Measurements from ENCODE around the gene DCAF16. TPM values are rescaled to one million over a fixed set of nuclear protein-coding genes. Genes with fewer than 3 reads are reported as not detected.
"Not testable (repeated sequence)": the region's sequence is repeated elsewhere in the genome, so short reads cannot be mapped to it uniquely, and the experiment has no call there.

The DCAF16 gene
- 38.7 TPM for total RNA-seq

DNA sequence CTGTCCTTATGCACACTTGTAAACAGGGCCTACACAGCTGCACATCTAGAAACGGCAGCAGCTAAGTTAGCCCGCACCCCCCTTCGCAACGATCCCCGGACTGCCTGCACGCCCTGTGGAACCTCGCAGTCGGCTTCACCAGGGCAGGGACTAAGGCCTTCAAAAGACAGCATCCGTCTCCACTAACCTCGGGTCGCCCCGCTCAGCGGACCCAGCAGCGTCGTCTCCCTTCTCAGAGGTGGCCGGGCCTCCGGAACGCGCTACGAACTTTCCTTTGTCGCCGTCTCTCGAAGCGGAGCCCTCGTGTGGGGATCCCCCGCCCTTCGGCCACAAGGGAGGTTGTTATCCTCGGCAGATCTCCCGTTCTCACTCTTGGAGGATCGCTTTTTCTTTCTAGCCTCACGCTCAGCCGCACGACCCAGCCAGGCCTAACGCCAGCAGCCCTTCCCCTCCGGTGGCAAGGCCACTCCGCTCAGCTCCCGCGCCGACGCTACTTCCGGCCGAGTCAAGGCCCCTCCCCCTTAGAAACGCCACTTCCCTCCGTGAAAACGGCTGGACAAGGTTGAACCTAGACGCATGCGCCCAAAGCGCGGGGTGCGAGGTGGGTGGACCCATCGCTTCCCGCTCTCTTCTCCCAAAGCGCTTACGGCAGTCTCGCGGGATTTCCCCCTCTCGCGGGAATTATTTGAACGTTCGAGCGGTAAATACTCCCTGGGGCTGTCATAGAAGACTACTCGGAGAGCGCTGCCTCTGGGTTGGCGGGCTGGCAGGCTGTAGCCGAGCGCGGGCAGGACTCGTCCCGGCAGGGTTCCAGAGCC is at the start of gene DCAF16, which contains the start of gene NCAPG:
Gene DCAF16 (minus strand): TSS at position 498 of the 818 bp plus-strand sequence. CDS start 6,616 bp downstream, outside the sequence.
Gene NCAPG (plus strand): TSS at position 720 of the 818 bp plus-strand sequence. CDS start 99 bp downstream, outside the sequence.
- DNase-seq, result peak; percentile 99

- no peak for DNase-seq
Measured at GRCh38 chr4:17859793-17860406, 49.3 kb upstream of the DCAF16 start.

DNA sequence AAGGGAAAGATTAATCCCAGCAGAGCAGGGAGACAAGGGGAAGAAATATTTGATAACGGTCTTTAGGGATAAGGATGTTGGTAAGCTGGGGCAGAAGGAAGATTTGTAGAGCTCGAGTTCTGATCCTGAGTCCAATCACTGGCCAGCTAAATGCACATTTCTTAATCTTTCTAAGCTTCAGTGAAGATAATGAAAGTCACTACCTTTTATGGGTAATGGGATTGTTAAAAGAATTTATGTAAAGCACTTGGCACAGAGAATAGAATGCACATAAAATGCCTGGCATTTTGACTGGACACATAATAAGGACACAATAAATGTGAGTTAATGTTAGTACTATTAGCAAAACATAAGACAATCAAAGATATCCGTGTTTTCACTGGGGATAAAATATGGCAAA is 43.5 kb upstream of the DCAF16 start:
- DNase-seq, result no peak

DNA sequence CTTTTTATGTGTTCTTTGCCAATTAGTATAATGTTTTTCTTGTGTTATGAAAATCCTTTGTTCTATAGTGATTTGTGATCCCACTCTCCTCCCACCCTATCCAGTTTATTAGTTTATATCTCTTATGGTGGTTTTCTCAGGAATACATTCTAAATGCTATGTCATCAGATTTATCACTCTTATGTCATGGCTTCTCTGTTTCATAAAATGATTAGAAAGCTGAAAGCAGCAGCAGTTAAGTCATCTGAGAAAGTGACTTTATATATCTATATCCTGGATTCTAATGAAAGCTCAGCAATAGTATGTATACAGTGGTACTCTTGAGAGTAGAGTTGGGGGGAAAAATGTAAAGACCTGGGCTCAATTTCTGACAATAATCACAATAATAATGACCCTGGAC is 41.4 kb upstream of the DCAF16 start:
- DNase-seq, result no peak

GRCh38 chr4:17850295-17850694 is 39.7 kb upstream of the DCAF16 start:
- not testable (repeated sequence) for DNase-seq

DNA sequence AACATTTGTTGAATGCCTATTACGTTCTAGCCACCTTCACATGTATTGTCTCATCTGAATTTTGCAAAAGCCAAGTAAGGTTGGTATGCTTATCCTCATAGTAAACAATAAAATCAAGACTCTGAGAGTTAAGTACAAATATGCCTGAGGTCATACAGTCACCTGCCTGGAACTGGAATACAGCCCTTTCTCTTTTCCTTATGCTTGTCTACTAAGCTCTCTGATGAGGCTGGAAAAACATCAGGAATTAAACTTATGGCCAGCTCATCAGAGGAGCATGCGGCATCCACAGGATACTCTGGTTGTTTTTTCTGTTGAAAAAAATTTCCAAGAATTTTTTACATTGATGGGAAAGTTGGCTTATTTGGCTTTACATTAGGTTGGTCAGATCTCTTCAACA is 35.7 kb upstream of the DCAF16 start:
- no peak for DNase-seq

DNA sequence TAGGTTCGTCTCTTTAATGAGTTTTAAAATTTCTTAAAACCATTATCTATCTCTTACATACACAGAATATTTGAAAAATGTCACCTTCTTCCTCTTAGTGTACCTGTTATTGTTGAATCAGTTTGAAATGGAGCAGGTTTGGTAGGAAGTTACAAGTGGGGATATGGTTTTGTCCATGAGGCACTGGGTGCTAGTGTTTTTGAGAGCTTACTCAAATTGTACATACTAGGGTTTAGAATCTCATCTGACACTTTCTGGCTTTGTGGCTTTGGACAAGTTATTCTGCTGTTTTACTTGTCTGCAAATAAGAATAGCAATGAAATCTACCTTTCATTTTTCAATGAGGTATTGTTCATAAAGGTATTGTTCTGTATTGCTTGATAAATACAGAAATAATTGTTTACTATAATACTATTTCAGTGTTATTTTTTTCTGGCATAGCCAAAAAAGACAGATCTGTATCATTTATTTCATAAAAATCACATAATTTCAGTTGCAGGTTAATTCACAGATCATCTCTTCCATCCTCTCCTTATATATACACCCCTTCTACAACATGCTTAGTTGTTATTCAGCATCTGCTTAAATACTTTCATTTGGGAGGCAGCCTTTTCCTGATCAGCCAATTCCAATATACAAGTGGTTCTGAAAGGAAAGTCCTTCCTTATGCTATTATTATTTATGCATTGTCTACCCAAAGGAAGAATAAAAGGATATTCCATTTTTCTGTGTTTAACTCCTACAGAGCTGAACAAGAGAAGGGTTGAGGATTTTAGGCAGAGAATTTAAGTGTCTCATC is 13.5 kb upstream of the DCAF16 start:
- DNase-seq, result no peak

GRCh38 chr4:17817027-17817426 is 6.5 kb upstream of the DCAF16 start:
- DNase-seq, result no peak

DNA sequence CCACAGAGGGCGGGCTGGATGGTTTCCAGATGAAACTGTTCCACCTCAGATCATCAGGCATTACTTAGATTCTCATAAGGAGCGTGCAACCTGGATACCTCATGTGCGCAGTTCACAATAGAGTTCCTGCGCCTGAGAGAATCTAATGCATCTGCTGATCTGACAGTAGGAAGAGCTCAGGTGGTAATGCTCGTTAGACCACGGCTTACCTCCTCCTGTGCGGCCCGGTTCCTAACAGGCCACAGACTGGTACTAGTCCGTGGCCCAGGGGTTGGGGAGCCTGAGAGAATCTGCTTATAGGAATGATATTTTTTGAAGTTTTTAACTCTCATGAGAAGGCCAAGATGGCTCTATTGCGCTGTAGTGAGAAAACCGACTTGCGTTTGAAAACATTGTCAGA is 5.6 kb upstream of the DCAF16 start:
- no peak for DNase-seq

DNA sequence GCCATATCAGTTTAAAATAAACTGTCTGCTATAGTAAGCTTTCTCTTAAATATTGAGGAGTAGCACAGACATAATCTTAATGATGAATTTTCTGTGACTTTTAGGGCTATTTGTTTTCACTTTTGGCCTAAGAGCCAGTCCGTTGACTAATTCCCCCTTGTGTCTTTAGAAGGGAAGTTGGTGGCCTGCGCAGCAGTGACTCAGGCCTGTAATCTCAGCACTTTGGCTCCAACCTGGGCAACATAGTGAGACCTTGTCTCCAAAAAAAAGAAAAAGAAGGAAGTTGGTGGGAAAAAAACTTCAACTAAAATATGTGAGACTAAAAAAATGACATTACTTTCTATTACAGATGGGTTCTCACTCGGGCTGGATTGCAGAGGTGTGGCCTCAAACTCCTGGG is 3.6 kb upstream of the DCAF16 start:
- DNase-seq, result no peak

DNA sequence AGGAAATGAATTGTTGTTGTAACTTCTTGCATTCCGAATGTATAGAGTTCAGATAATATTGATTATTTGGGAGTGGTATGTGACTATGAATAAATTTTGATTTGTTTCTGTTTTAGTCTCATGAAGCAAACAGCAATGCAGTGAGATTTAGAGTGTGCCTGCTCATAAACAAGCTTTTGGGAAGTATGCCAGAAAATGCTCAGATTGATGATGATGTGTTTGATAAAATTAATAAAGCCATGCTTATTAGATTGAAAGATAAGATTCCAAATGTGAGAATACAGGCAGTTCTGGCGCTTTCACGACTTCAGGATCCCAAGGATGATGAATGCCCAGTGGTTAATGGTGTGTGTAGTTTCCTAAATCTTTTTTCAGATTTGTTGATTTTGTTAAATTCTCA is 2.2 kb upstream of the DCAF16 start:
- no peak for DNase-seq

- DNase-seq, result no peak
Measured at GRCh38 chr4:17812125-17812524, 1.6 kb upstream of the DCAF16 start.

- no peak for DNase-seq
Measured at GRCh38 chr4:17811078-17811603, 584 bp upstream of the DCAF16 start.

GRCh38 chr4:17809667-17810066 is 890 bp downstream of the DCAF16 start:
- DNase-seq, result no peak

DNA sequence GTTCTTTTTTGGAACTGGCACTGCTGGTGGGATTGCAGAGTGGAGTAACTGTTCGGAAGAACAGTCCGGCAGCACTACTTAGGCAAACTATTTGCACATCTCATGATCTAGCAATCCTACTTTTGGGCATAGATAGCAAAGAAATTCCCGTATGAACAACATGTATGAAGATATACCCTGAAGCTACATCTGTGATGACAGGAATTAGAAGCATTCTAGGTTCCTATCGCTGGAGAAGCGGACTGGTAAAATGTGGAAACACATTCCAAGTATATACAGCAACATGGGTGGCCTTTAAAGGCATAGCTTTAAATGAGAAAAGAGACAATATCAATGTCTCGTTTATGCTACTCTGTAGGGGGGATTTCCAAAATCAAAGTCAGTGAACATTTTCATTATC is 3.1 kb downstream of the DCAF16 start:
- DNase-seq, result no peak

DNA sequence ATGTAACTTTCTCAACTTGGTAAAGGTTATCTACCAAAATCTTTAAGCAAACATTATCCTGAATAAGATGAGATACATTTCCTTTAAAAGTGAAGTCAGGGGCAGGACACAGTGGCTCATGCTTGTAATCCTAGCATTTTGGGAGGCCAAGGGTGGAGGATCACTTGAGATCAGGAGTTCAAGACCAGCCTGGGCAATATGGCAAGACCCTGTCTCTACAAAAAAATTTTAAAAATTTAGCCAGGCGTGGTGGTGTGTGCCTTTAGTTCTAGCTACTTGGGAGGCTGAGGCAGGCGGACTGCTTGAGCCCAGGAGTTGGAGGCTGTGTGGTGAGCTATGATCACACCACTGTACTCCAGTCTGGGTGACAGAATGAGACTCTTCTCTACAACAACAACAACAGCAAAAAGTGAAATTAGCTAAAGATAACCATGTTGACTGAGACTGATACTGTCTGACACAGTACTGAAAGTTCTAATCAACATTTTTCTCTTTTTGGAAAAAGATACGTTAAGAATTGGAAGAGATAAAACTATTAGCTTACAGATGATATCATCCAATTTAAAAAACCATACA is 4.9 kb downstream of the DCAF16 start:
- no peak for DNase-seq

DNA sequence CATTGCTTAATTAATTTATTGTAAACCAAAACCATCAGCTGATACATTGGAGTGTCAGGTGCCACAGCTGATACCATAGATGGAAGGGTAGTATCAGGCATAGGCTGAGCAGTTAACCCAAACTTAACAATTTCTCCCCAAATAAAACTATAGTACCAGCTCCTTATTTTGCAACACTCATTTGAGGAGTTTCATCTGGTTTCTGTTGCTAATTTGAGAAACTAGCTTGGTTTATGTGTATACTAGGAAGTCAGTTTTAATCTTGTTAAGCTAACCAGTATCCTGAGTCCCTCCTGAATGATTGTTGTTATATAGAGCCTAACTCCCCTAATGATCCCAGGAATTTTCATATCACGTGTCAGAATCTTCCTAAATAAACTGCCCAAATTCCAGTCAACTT is 12.7 kb downstream of the DCAF16 start:
- no peak for DNase-seq

DNA sequence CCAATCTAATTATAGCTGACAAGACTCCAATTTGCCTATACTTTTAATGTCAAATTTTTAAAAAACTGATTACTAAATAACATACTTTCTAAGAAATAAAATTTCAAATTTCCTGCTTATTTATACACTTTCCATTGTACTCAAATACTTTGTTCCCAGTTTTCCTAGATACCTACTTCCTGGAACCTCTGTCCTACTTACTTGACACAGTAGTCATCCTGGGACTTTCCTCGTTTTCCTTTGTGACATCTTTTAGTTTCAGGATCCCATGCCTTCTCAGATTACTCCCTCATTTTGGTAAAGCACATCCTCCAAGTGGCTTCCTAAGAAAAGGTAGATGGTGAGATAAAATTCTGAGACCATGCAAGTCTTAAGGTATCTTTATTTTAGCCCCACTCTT is 15.8 kb downstream of the DCAF16 start:
- DNase-seq, result no peak

DNA sequence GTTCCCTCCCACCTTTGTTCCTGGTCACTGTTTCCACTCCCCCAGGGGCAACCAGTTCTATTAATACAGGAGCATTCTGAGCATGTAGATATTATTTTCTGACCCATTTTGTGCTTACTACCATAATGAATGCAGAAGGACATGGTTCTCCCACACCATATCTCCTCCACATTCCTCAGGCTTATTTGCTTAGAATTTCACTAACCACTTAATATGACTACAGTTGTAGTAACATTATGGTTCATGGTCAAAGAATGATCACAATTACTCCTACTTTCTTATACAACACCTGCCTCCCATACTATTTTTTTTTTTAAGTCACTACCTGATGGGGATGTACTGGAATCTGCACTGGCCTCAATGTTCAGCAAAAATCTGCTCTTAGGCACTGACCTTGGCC is 21.6 kb downstream of the DCAF16 start:
- DNase-seq, result no peak

GRCh38 chr4:17787315-17787714 is 23.2 kb downstream of the DCAF16 start:
- DNase-seq, result no peak

GRCh38 chr4:17786567-17786966 is 24.0 kb downstream of the DCAF16 start:
- DNase-seq, result no peak

GRCh38 chr4:17785858-17786257 is 24.7 kb downstream of the DCAF16 start:
- no peak for DNase-seq
